Hepatic stellate cell (primary cell): ENCODE data around the gene MAPK10.
A peak's percentile ranks its signal among the peaks of the same experiment; 100 is the strongest.
"Not testable (repeated sequence)": the region's sequence is repeated elsewhere in the genome, so short reads cannot be mapped to it uniquely, and the experiment has no call there.

Experiments used
- DNase-seq: peaks from one replicate; pipeline ENCODE4 v3.0.0; 2011; ENCODE audit warnings: low spot score

Gene MAPK10

DNA sequence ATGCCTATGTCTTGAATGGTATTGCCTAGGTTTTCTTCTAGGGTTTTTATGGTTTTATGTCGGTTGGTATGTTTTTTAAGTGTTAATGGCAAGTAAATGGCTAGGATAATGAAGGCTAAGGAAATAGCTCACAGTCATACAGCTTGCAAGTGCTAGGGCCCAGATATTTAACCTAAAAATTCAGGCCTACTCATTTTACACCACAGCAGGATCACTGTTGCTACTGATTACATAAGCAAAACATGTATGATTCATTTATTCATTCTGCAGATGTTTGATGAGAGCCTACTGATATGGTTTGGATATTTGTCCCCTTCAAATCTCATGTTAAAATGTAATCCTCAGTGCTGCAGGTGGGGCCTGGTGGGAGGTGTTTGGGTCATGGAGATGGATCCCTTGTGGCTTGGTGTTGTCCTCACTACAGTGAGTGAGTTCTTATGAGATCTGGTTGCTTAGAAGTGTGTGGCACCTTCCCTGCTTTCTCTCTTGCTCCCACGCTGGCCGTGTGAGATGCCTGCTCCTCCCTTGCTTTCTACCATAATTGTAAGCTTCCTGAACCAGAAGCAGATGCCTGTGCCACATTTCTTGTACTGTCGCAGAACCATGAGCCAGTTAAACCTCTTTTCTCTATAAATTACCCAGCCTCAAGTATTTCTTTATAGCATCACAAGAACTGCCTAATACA, 175.5 kb downstream of the MAPK10 start:
- no peak for DNase-seq

DNA sequence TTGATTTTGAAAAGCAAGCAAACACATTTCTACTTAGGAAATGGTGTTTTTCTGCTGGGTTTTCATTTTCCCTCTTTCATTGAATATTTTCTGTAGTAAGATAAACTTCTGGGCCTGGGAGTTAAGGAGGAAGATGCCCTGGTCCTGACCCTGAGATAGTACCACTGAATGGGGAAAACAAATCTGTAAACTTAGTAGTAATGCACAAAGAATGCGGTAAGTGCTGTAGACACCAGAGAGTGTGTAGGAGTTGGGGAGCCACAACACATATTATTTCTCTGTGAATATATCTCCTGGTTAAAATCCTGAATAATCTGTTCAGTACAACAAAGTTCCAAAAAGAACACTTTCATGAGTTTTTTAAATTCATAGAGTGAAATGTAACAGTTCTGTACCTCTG, 178.3 kb downstream of the MAPK10 start:
- no peak for DNase-seq

DNA sequence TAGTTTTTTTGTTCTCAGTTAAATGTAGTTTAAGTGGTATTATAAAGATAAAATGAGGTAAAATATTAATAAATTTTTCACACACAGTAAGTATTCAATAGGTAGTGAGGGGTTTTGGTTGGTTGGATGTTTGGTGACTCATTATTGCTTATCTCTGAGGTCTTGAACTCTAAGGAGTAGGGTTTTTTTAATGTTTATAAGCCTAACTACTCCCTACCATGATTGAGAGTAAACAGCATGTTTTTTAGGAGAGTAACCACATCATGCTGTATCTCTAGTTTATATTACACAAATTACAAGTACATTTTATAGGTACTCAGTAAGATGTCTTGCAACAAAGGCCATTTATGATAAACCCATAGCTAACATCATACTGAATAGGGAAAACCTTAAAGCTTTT, 181.6 kb downstream of the MAPK10 start:
- DNase-seq: no peak

DNA sequence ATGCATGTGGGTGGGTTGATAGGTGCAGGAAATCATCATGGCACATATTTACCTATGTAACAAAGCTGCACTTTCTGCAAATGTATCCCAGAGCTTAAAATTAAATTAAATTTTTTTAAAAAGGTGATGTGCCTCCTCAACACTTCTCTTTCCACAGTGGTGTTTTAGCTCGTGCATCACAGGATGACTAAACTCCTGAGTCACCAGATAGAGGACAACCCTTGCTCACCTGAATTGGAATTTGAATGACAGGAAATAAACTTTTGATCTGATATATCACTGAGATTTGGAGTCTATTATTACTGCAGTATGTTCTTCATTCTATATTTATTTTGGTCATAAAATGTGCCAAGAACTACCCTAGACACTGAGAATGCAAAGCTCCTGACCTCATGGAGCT, 185.3 kb downstream of the MAPK10 start:
- no peak for DNase-seq

DNA sequence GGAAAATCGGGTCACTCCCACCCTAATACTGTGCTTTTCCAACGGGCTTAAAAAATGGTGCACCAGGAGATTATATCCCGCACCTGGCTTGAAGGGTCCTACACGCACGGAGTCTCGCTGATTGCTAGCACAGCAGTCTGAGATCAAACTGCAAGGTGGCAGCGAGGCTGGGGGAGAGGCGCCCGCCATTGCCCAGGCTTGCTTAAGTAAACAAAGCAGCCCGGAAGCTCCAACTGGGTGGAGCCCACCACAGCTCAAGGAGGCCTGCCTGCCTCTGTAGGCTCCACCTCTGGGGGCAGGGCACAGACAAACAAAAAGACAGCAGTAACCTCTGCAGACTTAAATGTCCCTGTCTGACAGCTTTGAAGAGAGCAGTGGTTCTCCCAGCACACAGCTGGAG, 191.5 kb downstream of the MAPK10 start:
- DNase-seq: not testable (repeated sequence)

DNA sequence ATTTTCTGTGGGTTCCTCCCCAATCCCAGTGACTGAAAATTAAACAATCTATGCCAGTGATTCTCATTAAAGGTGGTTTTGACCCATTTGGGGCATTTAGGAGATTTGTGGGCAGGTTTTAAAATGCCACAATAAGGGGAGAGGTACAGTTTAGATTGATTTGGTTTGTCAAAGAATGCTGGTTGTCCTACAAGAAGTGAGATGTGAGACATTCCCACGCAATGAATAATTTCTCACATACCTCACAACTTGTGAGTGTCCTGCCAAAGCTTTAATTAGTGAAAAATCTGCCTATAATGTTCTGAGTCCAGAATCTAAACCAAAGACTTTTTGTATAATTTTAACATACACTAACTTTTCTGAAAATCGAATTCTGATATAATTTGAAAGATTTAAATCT, 199.4 kb downstream of the MAPK10 start:
- no peak for DNase-seq

DNA sequence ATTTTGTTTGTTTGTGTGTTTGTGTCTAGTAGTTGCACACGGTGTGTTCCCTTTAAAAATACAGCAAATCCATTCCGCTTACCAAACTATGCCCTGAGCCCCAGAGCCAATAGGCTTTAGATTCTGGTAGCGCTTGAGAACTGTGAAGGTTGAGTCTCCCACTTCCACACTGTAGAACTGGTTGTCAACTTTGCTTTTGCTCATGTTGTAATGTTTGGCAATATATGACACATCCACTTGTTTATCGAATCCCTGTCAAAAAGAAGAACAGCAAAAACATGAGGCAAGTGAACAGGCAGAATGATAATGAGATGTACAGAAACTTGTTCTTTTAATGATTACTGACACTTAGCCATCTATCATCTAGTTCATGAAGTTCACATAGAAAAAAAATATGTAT, 200.6 kb downstream of the MAPK10 start:
- DNase-seq: no peak

DNA sequence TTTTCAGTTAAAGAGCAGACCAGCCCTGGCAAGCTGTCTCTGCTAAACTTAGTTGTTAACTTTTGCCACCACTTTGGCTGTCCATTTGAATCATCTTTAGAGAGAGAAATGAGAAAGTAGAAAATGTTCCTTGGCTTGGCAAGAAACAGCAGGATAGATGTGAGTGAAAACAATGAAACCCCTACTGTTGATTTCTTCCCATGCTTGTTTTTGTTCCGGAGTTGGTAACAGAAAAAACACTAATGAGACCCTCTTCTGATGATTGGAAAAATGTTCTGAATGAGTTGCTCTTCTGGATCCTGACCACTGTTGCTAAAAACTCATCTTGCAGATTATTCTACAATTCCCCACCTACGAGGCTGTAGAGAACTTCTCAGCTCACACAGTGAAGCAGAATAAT, 203.3 kb downstream of the MAPK10 start:
- DNase-seq: no peak

DNA sequence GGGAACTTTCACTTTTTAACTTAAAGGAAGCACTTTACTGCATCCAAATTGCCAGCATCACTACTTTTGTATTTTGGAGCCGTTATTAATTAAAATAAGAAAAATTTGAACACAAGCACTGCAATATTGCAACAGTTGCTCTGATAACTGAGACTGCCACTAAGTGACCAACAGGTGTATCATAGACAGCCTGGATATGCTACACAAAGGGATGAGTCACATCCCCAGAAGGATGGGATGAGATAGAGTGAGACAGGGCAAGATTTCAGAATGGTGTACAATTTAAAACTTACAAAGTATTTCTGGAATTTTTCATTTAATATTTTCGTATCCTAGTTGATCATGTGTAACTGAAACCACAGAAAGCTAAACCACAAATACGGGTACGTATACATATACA, 204.1 kb downstream of the MAPK10 start:
- DNase-seq: no peak

DNA sequence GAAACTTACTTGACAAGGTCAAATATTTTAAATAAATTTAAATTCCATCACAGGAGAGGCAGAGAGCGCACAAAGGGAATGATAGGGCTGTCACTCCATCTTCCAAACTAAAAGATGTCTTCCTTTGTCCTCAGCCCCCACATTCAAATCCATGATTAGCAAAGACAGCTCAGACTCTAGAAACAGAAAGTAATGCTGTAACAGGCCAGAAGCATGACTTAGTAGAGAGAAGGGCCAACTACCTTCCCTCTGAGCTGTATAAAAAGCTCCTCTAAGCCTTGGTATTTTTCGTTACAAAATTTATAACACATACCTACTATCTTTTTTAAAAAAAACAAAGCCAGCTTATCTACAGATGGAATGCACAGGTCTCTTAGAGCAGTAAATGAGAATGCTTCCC, 207.4 kb downstream of the MAPK10 start:
- no peak for DNase-seq

DNA sequence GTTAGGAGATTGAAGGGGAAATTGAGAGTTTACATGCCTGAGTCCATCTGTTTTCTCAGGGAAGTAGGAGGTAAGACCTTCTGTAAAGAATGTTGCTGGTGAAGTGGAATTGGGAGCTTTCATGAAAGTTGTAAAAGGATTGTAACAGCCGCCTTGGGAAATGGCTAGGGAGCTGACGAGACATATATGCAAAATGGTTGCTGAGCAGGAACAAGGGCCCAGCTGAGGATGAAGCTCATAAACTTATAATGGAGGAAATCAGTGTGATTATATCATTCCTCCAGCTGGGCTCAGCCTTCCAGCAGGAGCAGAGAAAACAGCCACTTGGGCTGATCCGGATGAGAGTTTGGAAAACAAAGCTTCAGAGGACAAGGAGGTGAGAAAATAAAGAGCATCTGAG, 208.7 kb downstream of the MAPK10 start:
- DNase-seq: no peak

DNA sequence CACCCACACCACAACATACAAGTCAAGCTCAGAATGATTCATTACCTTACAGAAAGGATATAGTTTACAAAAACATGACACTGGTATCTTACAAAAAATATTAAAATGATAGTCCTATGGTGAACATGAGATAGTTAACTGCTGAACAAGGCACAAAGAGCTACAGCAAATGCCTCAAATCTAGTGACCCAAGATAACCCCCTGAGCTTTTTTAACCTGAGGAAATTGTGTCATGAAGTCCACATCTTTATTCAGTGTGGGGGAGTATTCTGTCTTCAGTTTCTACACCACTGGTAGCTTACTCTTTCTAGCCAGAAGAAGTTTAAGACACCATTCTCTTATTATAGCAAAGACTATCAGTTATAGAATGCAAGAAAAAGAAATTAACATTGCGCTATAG, 218.7 kb downstream of the MAPK10 start:
- DNase-seq: no peak

DNA sequence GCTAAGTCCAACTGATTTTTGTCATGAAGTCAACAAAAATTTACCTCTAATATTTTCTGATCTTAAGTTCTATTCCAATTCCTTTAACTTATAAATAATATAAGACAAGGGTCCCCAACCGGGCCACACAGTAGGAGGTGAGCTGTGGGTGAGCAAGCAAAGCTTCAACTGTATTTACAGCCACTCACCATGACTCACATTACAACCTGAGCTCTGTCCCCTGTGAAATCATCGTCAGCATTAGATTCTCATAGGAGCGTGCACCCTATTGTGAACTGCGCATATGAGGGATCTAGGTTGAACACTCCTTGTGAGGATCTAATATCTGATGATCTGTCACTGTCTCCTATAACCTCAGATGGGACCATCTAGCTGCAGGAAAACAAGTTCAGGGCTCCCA, 227.4 kb downstream of the MAPK10 start:
- DNase-seq: no peak

DNA sequence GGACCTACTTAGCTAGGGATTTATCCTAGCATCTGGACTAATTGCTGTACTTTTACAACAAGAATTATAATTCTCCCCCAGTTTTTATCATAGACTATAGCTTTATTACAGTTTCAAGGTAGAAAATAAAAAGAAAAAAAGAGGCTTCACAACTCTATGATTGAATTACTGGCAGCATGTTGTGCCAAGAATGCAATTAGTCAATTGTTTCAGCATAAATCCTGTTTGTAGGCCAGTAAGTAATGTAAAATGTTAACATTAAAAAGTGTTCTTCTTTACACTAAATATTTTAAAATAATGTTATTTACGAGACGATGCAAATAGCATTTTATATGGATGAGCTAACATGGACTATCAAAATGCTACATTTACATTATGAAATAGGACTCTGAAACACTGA, 228.4 kb downstream of the MAPK10 start:
- DNase-seq: no peak

DNA sequence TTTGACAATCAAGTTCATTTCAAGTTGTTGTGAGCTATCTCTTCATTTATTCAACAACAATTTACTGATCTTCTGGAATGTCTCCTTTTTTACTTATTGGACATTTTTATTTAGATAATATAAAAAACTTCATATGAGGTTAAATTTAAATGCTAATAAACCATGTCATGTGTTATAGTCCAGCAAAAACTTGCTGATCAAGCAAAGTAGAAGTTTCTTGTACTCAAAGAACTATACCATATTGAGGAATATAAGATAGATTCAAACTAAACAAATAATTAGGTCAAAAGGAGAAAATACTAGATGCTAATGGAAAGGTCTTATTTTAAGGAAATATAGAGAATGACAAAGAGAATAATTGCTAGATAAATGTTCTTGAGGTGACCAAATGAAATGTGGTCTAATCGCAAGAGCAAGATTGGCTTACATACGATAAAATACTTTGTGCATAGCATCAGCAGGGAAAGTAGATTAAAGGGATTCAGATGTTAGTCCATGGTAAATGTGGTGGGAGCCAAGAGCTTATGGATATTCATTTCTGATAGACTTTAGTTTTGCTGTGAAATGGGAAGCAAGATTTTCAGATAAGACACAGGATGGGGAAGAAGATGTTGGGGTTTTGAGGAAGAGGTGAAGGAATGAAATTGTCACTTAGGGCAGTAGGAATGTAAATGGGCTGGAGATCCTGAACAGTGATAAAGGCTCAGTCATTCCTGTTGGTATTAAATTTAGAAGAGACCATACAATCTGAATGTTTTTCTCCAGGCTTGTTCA, 229.5 kb downstream of the MAPK10 start:
- DNase-seq: no peak

DNA sequence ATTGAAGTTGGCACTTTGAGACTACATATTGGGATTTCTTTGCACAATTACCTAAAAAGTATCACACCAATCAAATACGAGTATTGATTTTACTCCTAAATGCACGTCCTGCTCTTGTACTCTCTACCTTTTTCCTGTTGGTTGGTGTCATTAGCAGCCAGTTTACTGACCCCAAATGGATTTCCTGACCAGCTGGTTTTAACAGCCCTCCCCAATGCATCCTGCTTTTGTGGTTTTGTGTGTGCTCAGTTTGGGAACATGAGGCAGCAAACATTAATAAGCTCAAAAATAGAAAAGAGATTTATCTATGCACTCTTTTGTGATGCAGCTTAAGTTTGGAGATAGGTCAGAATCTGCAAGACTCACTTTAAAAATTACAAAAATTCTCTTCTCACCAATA, 230.3 kb downstream of the MAPK10 start:
- no peak for DNase-seq

DNA sequence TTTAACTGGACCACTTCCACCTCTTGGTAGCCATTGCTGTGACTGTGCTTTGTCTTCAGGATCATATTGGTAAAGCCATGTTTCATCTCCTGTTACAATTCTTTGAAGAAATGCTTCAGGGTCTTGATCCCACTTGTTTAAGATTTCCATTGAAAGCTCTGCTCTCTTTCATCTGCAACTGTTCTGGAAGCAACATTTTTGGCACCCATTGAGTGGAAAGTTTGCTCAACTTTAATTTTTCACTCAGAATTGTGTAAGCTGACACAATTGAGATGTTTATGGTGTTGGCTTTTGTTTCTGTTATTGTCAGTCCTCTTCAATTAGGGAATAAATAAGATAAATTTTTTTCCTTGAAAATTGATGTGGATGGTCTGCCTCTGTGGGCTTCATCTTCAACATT, 237.4 kb downstream of the MAPK10 start:
- DNase-seq: no peak

DNA sequence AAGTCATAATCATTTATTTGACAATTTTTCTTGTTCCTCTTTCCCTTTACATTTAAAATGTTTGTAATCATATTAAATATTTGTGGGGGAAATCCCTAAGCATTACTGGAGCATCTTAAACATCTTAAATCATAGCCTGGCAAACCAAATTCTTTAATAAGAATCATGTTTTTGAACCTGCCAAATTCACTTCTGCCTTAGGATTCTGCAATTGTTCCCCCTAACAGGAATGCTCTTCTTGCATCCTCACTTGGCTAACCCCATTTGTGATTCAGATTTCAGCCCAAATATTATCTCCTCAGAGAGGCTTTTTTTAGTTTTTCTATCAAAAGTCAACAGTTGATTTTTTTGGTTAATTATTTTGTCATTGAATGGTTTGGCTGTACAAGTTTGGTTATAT, 241.1 kb downstream of the MAPK10 start:
- no peak for DNase-seq

DNA sequence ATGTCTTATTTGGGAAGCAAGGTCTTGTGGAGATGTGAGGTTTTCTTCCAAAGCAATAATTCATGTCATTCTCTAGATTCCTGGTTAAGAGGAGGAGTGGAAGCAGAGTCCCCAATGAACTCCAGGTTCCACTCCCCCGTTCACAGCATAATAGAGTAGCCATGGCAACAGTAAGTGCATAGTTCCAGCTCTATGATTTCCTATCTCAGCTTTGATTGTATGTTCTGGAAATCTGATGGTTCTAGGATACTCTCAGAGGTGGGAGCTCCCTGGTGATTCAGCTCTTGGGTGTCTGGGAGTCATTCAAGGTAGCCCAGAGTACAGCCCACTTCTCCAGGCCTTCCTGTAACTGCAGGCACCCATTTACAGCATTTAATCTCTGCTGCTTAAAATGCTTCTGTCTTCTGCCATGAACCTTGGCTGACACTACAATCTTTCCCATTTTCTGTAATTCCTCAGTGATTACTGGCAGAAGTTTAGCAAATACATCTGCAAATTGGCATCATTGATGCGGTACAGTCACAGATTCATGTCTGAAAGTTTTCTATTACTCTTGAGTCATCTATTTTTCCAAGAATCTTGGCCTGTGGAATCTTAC, 242.0 kb downstream of the MAPK10 start:
- DNase-seq: peak; percentile 6

DNA sequence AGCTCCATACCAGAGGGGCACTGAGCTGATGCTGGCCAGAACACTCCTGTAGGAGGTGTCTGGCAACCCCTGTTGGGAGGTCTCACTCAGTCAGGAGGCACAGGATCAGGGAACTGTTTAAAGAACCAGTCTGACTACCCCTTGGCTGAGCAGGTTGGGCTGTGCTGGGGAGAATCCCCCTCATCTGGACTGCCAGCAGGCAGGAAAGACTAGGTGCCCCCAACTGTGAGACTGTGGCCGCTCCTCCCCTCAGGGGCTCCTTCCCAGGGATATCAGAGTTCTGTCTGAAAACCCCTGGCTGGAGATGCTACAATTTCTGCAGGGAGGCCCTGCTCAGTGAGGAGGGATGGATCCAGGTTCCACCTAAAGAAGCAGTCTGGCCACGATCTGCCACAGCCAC, 245.3 kb downstream of the MAPK10 start:
- DNase-seq: no peak

DNA sequence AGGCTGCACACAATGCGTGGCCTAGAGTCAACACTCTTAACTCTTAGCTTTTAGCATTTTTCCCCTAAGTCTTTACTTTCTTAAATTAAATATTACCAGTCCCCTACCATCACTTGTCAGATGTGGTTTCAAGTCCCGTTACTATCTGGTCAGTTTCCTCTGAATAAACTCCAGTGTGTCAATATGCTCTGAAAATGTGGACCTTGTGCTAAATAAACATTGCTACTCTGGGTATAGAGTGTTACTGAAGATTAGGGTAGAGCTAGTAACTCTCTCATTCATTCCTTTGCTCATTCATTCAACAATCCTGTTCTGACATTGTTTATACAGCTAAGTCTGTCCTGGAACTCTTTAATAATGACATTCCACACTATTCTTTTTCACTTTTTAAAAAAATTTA, 251.0 kb downstream of the MAPK10 start:
- DNase-seq: no peak

DNA sequence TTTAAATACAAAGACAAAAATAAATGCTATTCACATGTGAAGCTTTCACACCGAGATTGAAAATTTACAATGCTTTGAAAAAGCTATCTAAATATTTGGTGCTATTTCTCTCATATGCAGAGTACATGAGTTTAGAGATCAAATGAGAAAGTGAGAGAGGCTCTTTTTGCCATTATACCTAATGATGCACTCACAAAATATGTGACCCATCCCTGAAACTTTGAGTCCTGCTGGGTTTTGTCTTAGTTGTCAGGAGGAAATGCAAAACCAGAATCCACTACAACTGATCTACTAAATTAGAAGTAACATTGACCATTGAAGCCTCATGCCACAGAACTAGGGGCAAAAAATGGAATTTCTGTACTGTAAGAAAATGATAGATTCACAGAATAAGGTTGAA, 251.7 kb downstream of the MAPK10 start:
- no peak for DNase-seq

DNA sequence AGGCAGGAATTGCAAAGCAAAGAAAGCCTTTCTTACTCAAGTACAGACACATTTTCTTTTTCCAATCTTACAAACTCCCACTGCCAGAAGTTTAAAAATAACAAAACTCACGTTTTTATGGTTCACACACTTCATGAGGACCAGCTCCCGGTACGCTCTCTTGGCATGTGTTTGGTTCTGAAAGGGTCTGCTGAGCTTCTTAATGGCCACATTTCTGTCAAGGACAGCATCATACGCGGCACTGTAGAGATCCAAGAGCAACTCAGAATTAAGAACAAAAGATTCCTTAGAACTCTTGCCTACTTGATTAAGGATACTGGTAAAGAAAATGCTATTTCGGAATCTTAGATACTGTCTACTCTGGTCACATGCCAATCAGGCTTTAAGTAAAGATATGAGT, 252.7 kb downstream of the MAPK10 start:
- DNase-seq: no peak

DNA sequence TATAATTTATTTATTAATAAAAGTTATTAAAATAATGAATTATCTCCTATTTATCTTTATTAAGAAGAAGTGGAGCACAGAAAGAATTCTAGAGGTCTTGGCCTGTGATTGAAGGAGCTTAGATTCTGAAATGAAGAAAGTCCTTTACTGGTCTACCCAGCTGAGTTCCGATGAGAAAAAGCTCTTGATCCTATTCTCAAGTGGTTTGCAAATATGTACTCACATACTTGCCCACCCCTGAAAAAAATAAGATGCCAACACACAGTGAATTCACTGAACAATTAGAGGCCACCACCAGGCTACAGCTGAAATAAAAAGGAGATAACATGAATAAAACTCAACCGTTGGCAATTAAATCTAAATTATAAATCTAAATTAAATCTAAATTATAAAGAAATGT, 253.4 kb downstream of the MAPK10 start:
- no peak for DNase-seq
